ENCODE results near the gene SLC16A2. TPM values are rescaled to one million over a fixed set of nuclear protein-coding genes. Genes with fewer than 3 reads are reported as not detected.

Gene SLC16A2
- polyA plus RNA-seq, 1 of the 3 experiments (the other 2 are of a cell fraction): 10.9 TPM

DNA sequence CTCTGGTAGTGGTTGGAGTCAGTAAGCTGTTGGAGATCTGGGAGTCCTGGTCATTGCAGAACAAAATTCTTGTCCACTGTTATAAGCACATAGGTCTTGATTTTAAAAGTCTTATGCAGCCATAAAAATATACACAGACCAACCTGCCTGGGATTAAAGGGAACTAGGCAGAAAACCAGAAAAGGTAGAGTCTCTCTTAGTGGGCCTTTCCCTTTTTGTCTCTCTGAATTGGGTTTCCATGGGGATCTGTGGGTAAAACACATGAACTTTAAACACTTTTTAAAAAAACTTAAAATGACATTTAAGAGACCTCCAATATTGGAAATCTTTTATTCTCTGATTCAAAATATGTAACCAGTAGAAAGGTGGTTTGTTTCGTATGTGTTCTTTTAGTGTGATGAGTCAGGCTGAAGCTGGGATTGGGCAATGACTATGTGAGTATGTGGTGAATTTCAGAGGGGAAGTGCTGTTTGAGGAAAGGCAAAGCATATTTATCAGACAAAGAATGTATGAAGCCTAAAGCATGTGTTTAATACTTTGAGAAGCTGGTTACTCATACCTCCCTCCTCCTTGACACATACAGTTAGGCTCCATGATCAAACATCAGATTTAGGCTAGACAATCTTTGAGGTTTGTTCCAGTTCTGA is 29.6 kb downstream of the SLC16A2 start:
- WGBS (ENCODE audit: low lambda C conversion rate): 0% methylated on average over 1 of the region's 1 CpG
- Histone ChIP-seq H3K4me1 (ENCODE audit: control insufficient read depth in 1 of 2, insufficient read depth in 2 of 2, low read depth in 1 of 2, low read length in 1 of 2) (peaks cover 3 to 5% of the 10 kb centered on the region in 2 experiments; a peak in 2 of 4 replicates), H3K9me2 (no peaks in the 10 kb centered on the region), H3K79me2 (ENCODE audit: insufficient read depth) (no peaks in the 10 kb centered on the region), H4K20me1 (ENCODE audit: insufficient read depth) (no peaks in the 10 kb centered on the region), H3K4me2 (no peak overlapping the region; the same call in 1 of the 2 replicates), H3K4me3 (ENCODE audit: low read depth in 2 of 2, low read length in 1 of 2) (no peak overlapping the region), H3F3A (replicated peaks; ENCODE audit: insufficient read depth) (peaks cover 10% of the 10 kb centered on the region), H2AFZ (ENCODE audit: low read depth) (no peak overlapping the region), H3K9me3 (no peaks in the 10 kb centered on the region), H3K36me3 (replicated peaks in 1 of 2; ENCODE audit: control insufficient read depth in 1 of 2, insufficient read depth in 2 of 2, low read length in 1 of 2) (no peaks in the 10 kb centered on the region), H3K27ac (ENCODE audit: low read depth in 2 of 2, low read length in 1 of 2) (peak overlapping the region in 1 of 2 experiments; percentile 58; a peak in 2 of 4 replicates), H3K27me3 (ENCODE audit: insufficient read depth) (no peaks in the 10 kb centered on the region), H3K9ac (no peak overlapping the region)
- CTCF ChIA-PET: no interaction called here
- POLR2A ChIA-PET: no interaction called here
- TF ChIP-seq FOXJ3 (CRISPR knock-in tag; IDR thresholded peaks at IDR 0.05): no peak
- TF ChIP-seq FOSL2 (IDR thresholded peaks at IDR 0.05; ENCODE audit: borderline replicate concordance, low read depth): 0 out of 2 replicates have a peak, but pooled peaks have one; percentile 37
- no peak for TF ChIP-seq SIN3A (IDR thresholded peaks at IDR 0.05; ENCODE audit: borderline replicate concordance, low read depth, low read length)
- peak; percentile 51; the same call in 1 of the 2 replicates for TF ChIP-seq JUND (IDR thresholded peaks at IDR 0.05)
- TF ChIP-seq TCF12 (IDR thresholded peaks at IDR 0.05): peak; percentile 34; the same call in 1 of the 2 replicates
- no peak for TF ChIP-seq TAF1 (IDR thresholded peaks at IDR 0.05; ENCODE audit: borderline replicate concordance, low read depth, low read length)
- TF ChIP-seq, protein P1, sequence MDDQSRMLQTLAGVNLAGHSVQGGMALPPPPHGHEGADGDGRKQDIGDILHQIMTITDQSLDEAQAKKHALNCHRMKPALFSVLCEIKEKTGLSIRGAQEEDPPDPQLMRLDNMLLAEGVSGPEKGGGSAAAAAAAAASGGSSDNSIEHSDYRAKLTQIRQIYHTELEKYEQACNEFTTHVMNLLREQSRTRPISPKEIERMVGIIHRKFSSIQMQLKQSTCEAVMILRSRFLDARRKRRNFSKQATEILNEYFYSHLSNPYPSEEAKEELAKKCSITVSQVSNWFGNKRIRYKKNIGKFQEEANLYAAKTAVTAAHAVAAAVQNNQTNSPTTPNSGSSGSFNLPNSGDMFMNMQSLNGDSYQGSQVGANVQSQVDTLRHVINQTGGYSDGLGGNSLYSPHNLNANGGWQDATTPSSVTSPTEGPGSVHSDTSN (IDR thresholded peaks at IDR 0.05): 0 out of 2 replicates have a peak, but pooled peaks have one; percentile 15
- no peak for TF ChIP-seq MEF2A (IDR thresholded peaks at IDR 0.05; ENCODE audit: borderline replicate concordance, low read depth)
- TF ChIP-seq MXI1 (IDR thresholded peaks at IDR 0.05; ENCODE audit: low read depth, low read length): no peak
- TF ChIP-seq, protein P2, sequence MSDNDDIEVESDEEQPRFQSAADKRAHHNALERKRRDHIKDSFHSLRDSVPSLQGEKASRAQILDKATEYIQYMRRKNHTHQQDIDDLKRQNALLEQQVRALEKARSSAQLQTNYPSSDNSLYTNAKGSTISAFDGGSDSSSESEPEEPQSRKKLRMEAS (IDR thresholded peaks at IDR 0.05; ENCODE audit: low read depth): 0 out of 2 replicates have a peak, but pooled peaks have one; percentile 14
- TF ChIP-seq YY1 (IDR thresholded peaks at IDR 0.05; ENCODE audit: low read depth): no peak
- no peak for DNase-seq

DNA sequence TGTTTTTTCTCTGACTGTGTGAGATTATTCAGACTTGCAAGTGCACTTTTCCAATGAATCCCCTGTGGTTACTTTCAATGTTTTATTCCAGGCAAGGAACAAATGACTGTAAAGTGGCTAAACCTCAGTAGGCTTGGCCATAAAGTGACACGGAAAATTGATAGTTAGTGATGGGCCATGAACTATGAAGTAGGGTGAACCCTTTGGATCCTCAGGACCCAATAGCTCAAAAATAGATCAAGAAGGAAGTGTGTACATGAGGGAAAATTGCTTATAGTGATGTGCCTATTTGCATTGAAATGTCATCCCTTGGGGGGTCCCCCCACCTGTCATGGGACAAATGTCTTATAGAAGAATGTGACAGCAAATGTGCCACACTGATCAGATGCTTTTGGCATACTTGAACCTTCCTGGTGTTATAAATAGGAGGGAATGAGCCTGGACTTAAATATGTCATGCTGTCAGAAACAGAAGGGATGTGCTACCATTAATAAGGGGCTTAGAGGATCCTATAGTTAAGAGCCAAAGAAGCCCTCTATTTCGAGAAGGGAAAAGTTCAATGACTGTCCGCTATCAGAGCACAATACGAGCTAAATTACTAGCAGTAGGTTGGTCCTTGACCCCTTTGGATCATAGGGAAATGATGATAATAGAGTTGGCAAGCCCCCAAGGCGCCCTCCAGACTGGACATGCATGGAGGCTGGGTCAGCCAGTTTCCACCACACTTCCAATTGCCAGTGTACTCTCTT is 30.3 kb downstream of the SLC16A2 start:
- no peak for DNase-seq
- no peak overlapping the region; the same call in 1 of the 2 replicates for H3K4me2 ChIP-seq
- POLR2A ChIA-PET: no interaction called here
- H3K9me2 ChIP-seq: no peaks in the 10 kb centered on the region
- 40% methylated on average over 5 of the region's 5 CpGs for WGBS (ENCODE audit: low lambda C conversion rate)
- H3F3A ChIP-seq (replicated peaks; ENCODE audit: insufficient read depth): peaks cover 10% of the 10 kb centered on the region
- TF ChIP-seq RCOR1 (IDR thresholded peaks at IDR 0.05; ENCODE audit: low read length): no peak
- TF ChIP-seq, protein P2 (IDR thresholded peaks at IDR 0.05; ENCODE audit: low read depth): no peak
- TF ChIP-seq, protein P3, sequence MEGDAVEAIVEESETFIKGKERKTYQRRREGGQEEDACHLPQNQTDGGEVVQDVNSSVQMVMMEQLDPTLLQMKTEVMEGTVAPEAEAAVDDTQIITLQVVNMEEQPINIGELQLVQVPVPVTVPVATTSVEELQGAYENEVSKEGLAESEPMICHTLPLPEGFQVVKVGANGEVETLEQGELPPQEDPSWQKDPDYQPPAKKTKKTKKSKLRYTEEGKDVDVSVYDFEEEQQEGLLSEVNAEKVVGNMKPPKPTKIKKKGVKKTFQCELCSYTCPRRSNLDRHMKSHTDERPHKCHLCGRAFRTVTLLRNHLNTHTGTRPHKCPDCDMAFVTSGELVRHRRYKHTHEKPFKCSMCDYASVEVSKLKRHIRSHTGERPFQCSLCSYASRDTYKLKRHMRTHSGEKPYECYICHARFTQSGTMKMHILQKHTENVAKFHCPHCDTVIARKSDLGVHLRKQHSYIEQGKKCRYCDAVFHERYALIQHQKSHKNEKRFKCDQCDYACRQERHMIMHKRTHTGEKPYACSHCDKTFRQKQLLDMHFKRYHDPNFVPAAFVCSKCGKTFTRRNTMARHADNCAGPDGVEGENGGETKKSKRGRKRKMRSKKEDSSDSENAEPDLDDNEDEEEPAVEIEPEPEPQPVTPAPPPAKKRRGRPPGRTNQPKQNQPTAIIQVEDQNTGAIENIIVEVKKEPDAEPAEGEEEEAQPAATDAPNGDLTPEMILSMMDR (IDR thresholded peaks at IDR 0.05): no peak
- TF ChIP-seq TAF1 (IDR thresholded peaks at IDR 0.05; ENCODE audit: borderline replicate concordance, low read depth, low read length): no peak
- H3K9ac ChIP-seq: no peak overlapping the region
- no peaks in the 10 kb centered on the region for H3K36me3 ChIP-seq (replicated peaks in 1 of 2; ENCODE audit: control insufficient read depth in 1 of 2, insufficient read depth in 2 of 2, low read length in 1 of 2)
- no peak overlapping the region for H2AFZ ChIP-seq (ENCODE audit: low read depth)
- H3K4me3 ChIP-seq (ENCODE audit: low read depth in 2 of 2, low read length in 1 of 2): no peak overlapping the region
- CTCF ChIA-PET: no interaction called here
- H3K79me2 ChIP-seq (ENCODE audit: insufficient read depth): no peaks in the 10 kb centered on the region
- no peaks in the 10 kb centered on the region for H3K9me3 ChIP-seq
- H4K20me1 ChIP-seq (ENCODE audit: insufficient read depth): no peaks in the 10 kb centered on the region
- peak overlapping the region in 1 of 2 experiments; percentile 58; a peak in 2 of 4 replicates for H3K27ac ChIP-seq (ENCODE audit: low read depth in 2 of 2, low read length in 1 of 2)
- H3K27me3 ChIP-seq (ENCODE audit: insufficient read depth): no peaks in the 10 kb centered on the region
- peaks cover 3 to 5% of the 10 kb centered on the region in 2 experiments; a peak in 2 of 4 replicates for H3K4me1 ChIP-seq (ENCODE audit: control insufficient read depth in 1 of 2, insufficient read depth in 2 of 2, low read depth in 1 of 2, low read length in 1 of 2)
